Lower leg skin (tissue), 4 donors: ENCODE results near the gene XIRP1. TPM values are rescaled to one million over a fixed set of nuclear protein-coding genes. Genes with fewer than 3 reads are reported as not detected.
A peak's percentile ranks its signal among the peaks of the same experiment; 100 is the strongest.

ENCODE experiments used
- DNase-seq, 2 donors: peaks; one replicate each; pipeline ENCODE4 v3.0.0-alpha.2; 2019; ENCODE audit warnings: low spot score in 2 of 2
- H3K4me3 ChIP-seq: fragments of 200-600 bp; sonication (generic); 2 replicates; pipeline ENCODE4 v1.5.1; 2017; ENCODE audit warnings: mild to moderate bottlenecking, low read depth; ENCODE audit not compliant: poor library complexity, severe bottlenecking
- POLR2A ChIP-seq, 2 donors: fragments of 450-650 bp; IDR thresholded peaks; one replicate each; pipeline ENCODE4 v1.6.1; 2016 to 2017; ENCODE audit warnings: antibody characterized with exemption in 2 of 2, mild to moderate bottlenecking in 1 of 2, moderate library complexity in 1 of 2
- WGBS, 2 donors: methylation state at CpG; one replicate each; pipeline ENCODE4 v1.1.5; 2018; 5-methylcytosine and 5-hydroxymethylcytosine counted together
- intact Hi-C: fragments of 100-400 bp; cut with DNase I; formaldehyde crosslinking; loops from one replicate; pipeline ENCODE4 v1.15.0; 2023; ENCODE audit warnings: low total_unique reads
- total RNA-seq, 4 donors: library from RNA; depleted of rRNA; stranded (reverse); fragments of >200 nt; gene quantifications; one replicate each; pipeline ENCODE4 v1.1.0, GENCODE V29; 2016
- TF ChIP-seq, protein P1 (sequence below), 3 donors: fragments of 450-650 bp; IDR thresholded peaks; one replicate each; pipeline ENCODE4 v1.5.1; 2016; ENCODE audit warnings: antibody characterized with exemption in 3 of 3, mild to moderate bottlenecking in 3 of 3, moderate library complexity in 2 of 3

XIRP1 gene
- total RNA-seq, 4 donors from 2014 or later, result not detected

DNA sequence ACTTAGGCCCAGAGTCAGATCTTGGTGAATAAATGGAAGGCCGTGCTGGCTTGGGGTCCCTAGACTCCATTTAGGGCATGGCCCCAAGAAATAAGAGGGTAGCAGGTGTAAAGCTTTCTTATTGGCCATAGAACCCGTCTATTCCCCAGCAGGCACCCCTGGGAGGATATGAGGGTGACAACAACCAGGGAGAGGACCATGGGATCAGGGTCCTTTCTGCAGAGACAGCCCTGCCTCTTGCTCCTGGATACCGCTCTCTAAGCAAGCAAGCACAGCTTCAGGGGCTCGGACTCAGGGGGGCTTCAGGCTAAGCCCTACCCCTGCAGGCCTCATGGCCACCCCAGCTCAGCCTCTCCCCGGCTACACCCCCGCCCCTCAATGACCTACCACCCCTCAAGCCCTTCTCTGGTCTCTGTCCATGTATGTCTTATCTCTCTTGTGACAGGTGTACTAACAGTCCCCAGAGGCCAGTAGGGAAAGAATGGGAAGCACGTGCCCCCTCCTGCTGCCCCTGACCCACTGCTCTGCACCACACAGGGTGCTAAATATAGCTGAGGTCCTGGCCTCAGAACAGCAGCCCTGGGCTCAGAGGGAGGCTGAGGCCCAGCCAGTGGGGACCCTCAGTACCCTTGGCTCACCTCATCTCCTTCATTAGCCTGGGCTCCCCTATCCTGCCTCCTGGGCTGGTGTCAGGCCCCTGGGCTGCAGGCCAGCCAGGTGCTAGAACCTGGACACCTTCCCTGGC lies 1.9 kb downstream of the XIRP1 start:
- intact Hi-C loops, result loop anchor here (5.0 kb wide), 1 partner anchor 102 kb away; no protein-coding TSS in a partner anchor
- WGBS, 2 donors, result 76 to 77% methylated on average over 7 of the region's 7 CpGs
- DNase-seq, result no peak
- H3K4me3 ChIP-seq, result no peak overlapping the region
- TF ChIP-seq, protein P1, sequence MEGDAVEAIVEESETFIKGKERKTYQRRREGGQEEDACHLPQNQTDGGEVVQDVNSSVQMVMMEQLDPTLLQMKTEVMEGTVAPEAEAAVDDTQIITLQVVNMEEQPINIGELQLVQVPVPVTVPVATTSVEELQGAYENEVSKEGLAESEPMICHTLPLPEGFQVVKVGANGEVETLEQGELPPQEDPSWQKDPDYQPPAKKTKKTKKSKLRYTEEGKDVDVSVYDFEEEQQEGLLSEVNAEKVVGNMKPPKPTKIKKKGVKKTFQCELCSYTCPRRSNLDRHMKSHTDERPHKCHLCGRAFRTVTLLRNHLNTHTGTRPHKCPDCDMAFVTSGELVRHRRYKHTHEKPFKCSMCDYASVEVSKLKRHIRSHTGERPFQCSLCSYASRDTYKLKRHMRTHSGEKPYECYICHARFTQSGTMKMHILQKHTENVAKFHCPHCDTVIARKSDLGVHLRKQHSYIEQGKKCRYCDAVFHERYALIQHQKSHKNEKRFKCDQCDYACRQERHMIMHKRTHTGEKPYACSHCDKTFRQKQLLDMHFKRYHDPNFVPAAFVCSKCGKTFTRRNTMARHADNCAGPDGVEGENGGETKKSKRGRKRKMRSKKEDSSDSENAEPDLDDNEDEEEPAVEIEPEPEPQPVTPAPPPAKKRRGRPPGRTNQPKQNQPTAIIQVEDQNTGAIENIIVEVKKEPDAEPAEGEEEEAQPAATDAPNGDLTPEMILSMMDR (IDR thresholded peaks at IDR 0.05), result no peak
- TF ChIP-seq POLR2A (IDR thresholded peaks at IDR 0.05), result no peak

DNA sequence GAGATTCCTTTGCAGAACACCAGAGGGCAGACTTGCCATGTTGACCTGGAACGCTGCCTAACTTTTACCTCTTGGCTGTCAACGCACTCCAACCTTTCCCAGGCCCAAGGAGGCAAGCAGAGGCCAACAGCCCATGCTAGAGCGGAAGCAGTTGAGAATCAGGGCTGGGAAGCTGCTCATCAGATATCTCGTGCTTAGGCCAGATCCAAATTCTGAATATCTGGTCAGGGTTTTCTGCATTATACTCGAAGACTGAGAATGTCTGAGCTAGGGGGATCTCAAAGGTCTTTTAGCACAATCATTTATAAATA lies 2.5 kb downstream of the XIRP1 start:
- peak in 1 of 2 donors; percentile 90 for DNase-seq
- WGBS, 2 donors, result 23 to 39% methylated on average over 5 of the region's 5 CpGs
- H3K4me3 ChIP-seq, result no peak overlapping the region
- intact Hi-C loops, result loop anchor here (5.0 kb wide), 1 partner anchor 102 kb away; no protein-coding TSS in a partner anchor
- no peak for TF ChIP-seq POLR2A (IDR thresholded peaks at IDR 0.05)
- TF ChIP-seq, protein P1 (IDR thresholded peaks at IDR 0.05), result no peak

- DNase-seq, result peak in 1 of 2 donors; percentile 81
- H3K4me3 ChIP-seq, result no peak overlapping the region
- intact Hi-C loops, result no loop called here
- TF ChIP-seq, protein P1 (IDR thresholded peaks at IDR 0.05), result peak in 1 of 3 donors; percentile 32
- no peak for TF ChIP-seq POLR2A (IDR thresholded peaks at IDR 0.05)
- WGBS, 2 donors, result 82% methylated on average over 15 of the region's 15 CpGs
These were observed 3.0 kb downstream of the XIRP1 start for GRCh38 chr3:39189150-39189958.

- peak in 1 of 2 donors; percentile 81 for DNase-seq
- 90 to 93% methylated on average over 26 to 34 of the region's 35 CpGs for WGBS, 2 donors
- intact Hi-C loops, result no loop called here
- TF ChIP-seq POLR2A (IDR thresholded peaks at IDR 0.05), result no peak
- TF ChIP-seq, protein P1 (IDR thresholded peaks at IDR 0.05), result no peak
- no peak overlapping the region for H3K4me3 ChIP-seq
These were observed 3.9 kb downstream of the XIRP1 start for GRCh38 chr3:39188271-39189149.

GRCh38 chr3:39187372-39188155 lies 4.8 kb downstream of the XIRP1 start:
- intact Hi-C loops, result no loop called here
- no peak overlapping the region for H3K4me3 ChIP-seq
- WGBS, 2 donors, result 89 to 91% methylated on average over 20 to 23 of the region's 23 CpGs
- DNase-seq, result peak in 1 of 2 donors; percentile 82
- TF ChIP-seq, protein P1 (IDR thresholded peaks at IDR 0.05), result no peak
- TF ChIP-seq POLR2A (IDR thresholded peaks at IDR 0.05), result no peak
